Measurements from ENCODE around the gene BCCIP.

BCCIP gene

GRCh38 chr10:125788156-125789034 lies 35.0 kb upstream of the BCCIP start:
- no peak overlapping the region for H3K4me3 Mint-ChIP-seq
- DNase-seq (ENCODE audit: low spot score in 2 of 2) (no peak), ATAC-seq (ENCODE audit: low read depth) (no peak)

GRCh38 chr10:125792342-125793300 lies 30.7 kb upstream of the BCCIP start:
- Mint-ChIP-seq H3K9me3 (no peaks in the 10 kb centered on the region), H3K36me3 (peaks cover 43% of the 10 kb centered on the region), H3K4me1 (peaks cover 2% of the 10 kb centered on the region), H3K27me3 (no peaks in the 10 kb centered on the region), H3K4me3 (no peak overlapping the region), H3K27ac (no peak overlapping the region)
- ATAC-seq (ENCODE audit: low read depth) (no peak), DNase-seq (ENCODE audit: low spot score in 2 of 2) (no peak)

More at GRCh38 chr10:125788156-125789034, 35.0 kb upstream of the BCCIP start:
- peaks cover 35% of the 10 kb centered on the region for H3K36me3 Mint-ChIP-seq
- peaks cover 4% of the 10 kb centered on the region for H3K4me1 Mint-ChIP-seq
- H3K27me3 Mint-ChIP-seq: no peaks in the 10 kb centered on the region
- H3K9me3 Mint-ChIP-seq: no peaks in the 10 kb centered on the region
- no peak overlapping the region for H3K27ac Mint-ChIP-seq

- DNase-seq (ENCODE audit: low spot score in 2 of 2) (no peak), ATAC-seq (ENCODE audit: low read depth) (no peak)
- Mint-ChIP-seq H3K4me3 (no peak overlapping the region), H3K9me3 (no peaks in the 10 kb centered on the region), H3K27me3 (no peaks in the 10 kb centered on the region), H3K27ac (no peak overlapping the region), H3K36me3 (peaks cover 33% of the 10 kb centered on the region), H3K4me1 (no peaks in the 10 kb centered on the region)
These were observed 28.2 kb upstream of the BCCIP start for GRCh38 chr10:125795128-125795527.

GRCh38 chr10:125795637-125796190 lies 27.6 kb upstream of the BCCIP start:
- Mint-ChIP-seq H3K9me3 (no peaks in the 10 kb centered on the region), H3K4me3 (no peak overlapping the region), H3K27ac (no peak overlapping the region), H3K36me3 (peaks cover 34% of the 10 kb centered on the region), H3K27me3 (no peaks in the 10 kb centered on the region), H3K4me1 (no peaks in the 10 kb centered on the region)
- no peak for ATAC-seq (ENCODE audit: low read depth)
- DNase-seq (ENCODE audit: low spot score in 2 of 2): no peak

GRCh38 chr10:125797424-125797823 lies 25.9 kb upstream of the BCCIP start:
- Mint-ChIP-seq H3K27ac (no peak overlapping the region), H3K27me3 (no peaks in the 10 kb centered on the region), H3K9me3 (no peaks in the 10 kb centered on the region), H3K4me3 (no peak overlapping the region), H3K4me1 (no peaks in the 10 kb centered on the region), H3K36me3 (peaks cover 25% of the 10 kb centered on the region)
- ATAC-seq (ENCODE audit: low read depth) (no peak), DNase-seq (ENCODE audit: low spot score in 2 of 2) (no peak)

GRCh38 chr10:125797994-125798662 lies 25.2 kb upstream of the BCCIP start:
- Mint-ChIP-seq H3K4me3 (no peak overlapping the region), H3K27ac (no peak overlapping the region), H3K9me3 (no peaks in the 10 kb centered on the region), H3K27me3 (no peaks in the 10 kb centered on the region), H3K36me3 (peaks cover 21% of the 10 kb centered on the region), H3K4me1 (no peaks in the 10 kb centered on the region)
- DNase-seq (ENCODE audit: low spot score in 2 of 2) (no peak), ATAC-seq (ENCODE audit: low read depth) (no peak)

GRCh38 chr10:125799451-125800182 lies 23.7 kb upstream of the BCCIP start:
- DNase-seq (ENCODE audit: low spot score in 2 of 2) (no peak), ATAC-seq (ENCODE audit: low read depth) (no peak)
- Mint-ChIP-seq H3K36me3 (peaks cover 15% of the 10 kb centered on the region), H3K9me3 (no peaks in the 10 kb centered on the region), H3K4me3 (no peak overlapping the region), H3K27me3 (no peaks in the 10 kb centered on the region), H3K27ac (no peak overlapping the region), H3K4me1 (no peaks in the 10 kb centered on the region)

GRCh38 chr10:125801574-125801973 lies 21.8 kb upstream of the BCCIP start:
- no peaks in the 10 kb centered on the region for H3K4me1 Mint-ChIP-seq
- no peak overlapping the region for H3K27ac Mint-ChIP-seq
- DNase-seq (ENCODE audit: low spot score in 2 of 2) (no peak), ATAC-seq (ENCODE audit: low read depth) (no peak)
- no peaks in the 10 kb centered on the region for H3K9me3 Mint-ChIP-seq
- peaks cover 17% of the 10 kb centered on the region for H3K36me3 Mint-ChIP-seq
- H3K27me3 Mint-ChIP-seq: no peaks in the 10 kb centered on the region
- H3K4me3 Mint-ChIP-seq: no peak overlapping the region

GRCh38 chr10:125802131-125802530 lies 21.2 kb upstream of the BCCIP start:
- Mint-ChIP-seq H3K9me3 (no peaks in the 10 kb centered on the region), H3K36me3 (peaks cover 22% of the 10 kb centered on the region), H3K27ac (no peak overlapping the region), H3K27me3 (no peaks in the 10 kb centered on the region), H3K4me3 (no peak overlapping the region), H3K4me1 (no peaks in the 10 kb centered on the region)
- ATAC-seq (ENCODE audit: low read depth) (no peak), DNase-seq (ENCODE audit: low spot score in 2 of 2) (no peak)

- ATAC-seq (ENCODE audit: low read depth): no peak
- Mint-ChIP-seq H3K4me3 (no peak overlapping the region), H3K27me3 (no peaks in the 10 kb centered on the region), H3K9me3 (no peaks in the 10 kb centered on the region), H3K27ac (no peak overlapping the region), H3K36me3 (peaks cover 27% of the 10 kb centered on the region), H3K4me1 (no peaks in the 10 kb centered on the region)
- no peak for DNase-seq (ENCODE audit: low spot score in 2 of 2)
These were observed 20.6 kb upstream of the BCCIP start for GRCh38 chr10:125802739-125803138.

GRCh38 chr10:125808047-125808446 lies 15.3 kb upstream of the BCCIP start:
- Mint-ChIP-seq H3K4me3 (no peak overlapping the region), H3K36me3 (peaks cover 38% of the 10 kb centered on the region), H3K27me3 (no peaks in the 10 kb centered on the region), H3K4me1 (no peaks in the 10 kb centered on the region), H3K9me3 (no peaks in the 10 kb centered on the region), H3K27ac (no peak overlapping the region)
- DNase-seq (ENCODE audit: low spot score in 2 of 2): no peak
- no peak for ATAC-seq (ENCODE audit: low read depth)

- H3K4me1 Mint-ChIP-seq: no peaks in the 10 kb centered on the region
These were observed 12.1 kb upstream of the BCCIP start for GRCh38 chr10:125811251-125811650.

GRCh38 chr10:125812128-125812750 lies 11.1 kb upstream of the BCCIP start:
- no peak for ATAC-seq (ENCODE audit: low read depth)
- no peak overlapping the region for H3K4me3 Mint-ChIP-seq
- DNase-seq (ENCODE audit: low spot score in 2 of 2): no peak
- H3K9me3 Mint-ChIP-seq: no peaks in the 10 kb centered on the region
- H3K27me3 Mint-ChIP-seq: no peaks in the 10 kb centered on the region
- H3K36me3 Mint-ChIP-seq: peaks cover 38% of the 10 kb centered on the region
- peaks cover under 1% of the 10 kb centered on the region for H3K4me1 Mint-ChIP-seq
- H3K27ac Mint-ChIP-seq: no peak overlapping the region

More at GRCh38 chr10:125811251-125811650, 12.1 kb upstream of the BCCIP start:
- Mint-ChIP-seq H3K27ac (no peak overlapping the region), H3K9me3 (no peaks in the 10 kb centered on the region), H3K4me3 (no peak overlapping the region), H3K36me3 (peaks cover 47% of the 10 kb centered on the region), H3K27me3 (no peaks in the 10 kb centered on the region)
- no peak for DNase-seq (ENCODE audit: low spot score in 2 of 2)
- ATAC-seq (ENCODE audit: low read depth): no peak
